ENCODE data around the gene EFNA2. TPM values are rescaled to one million over a fixed set of nuclear protein-coding genes. Genes with fewer than 3 reads are reported as not detected.
"Not testable (repeated sequence)": the region's sequence is repeated elsewhere in the genome, so short reads cannot be mapped to it uniquely, and the experiment has no call there.

EFNA2 gene
- total RNA-seq, 2 experiments from 2014 or later = not detected

- no peaks in the 10 kb centered on the region for H3K9me3 Mint-ChIP-seq
- no peaks in the 10 kb centered on the region for H3K36me3 Mint-ChIP-seq
- H3K27me3 Mint-ChIP-seq = peaks cover 11% of the 10 kb centered on the region
- DNase-seq = no peak
- H3K4me1 Mint-ChIP-seq = no peaks in the 10 kb centered on the region
- H3K27ac Mint-ChIP-seq = no peak overlapping the region
- H3K4me3 Mint-ChIP-seq = no peak overlapping the region
These were observed 17.0 kb downstream of the EFNA2 start for GRCh38 chr19:1302533-1303239.

GRCh38 chr19:1304197-1304924, 18.7 kb downstream of the EFNA2 start:
- Mint-ChIP-seq H3K9me3 (no peaks in the 10 kb centered on the region), H3K27ac (no peak overlapping the region), H3K4me1 (no peaks in the 10 kb centered on the region), H3K36me3 (no peaks in the 10 kb centered on the region), H3K27me3 (peaks cover 8% of the 10 kb centered on the region), H3K4me3 (no peak overlapping the region)
- DNase-seq = no peak

GRCh38 chr19:1305354-1305753, 19.7 kb downstream of the EFNA2 start:
- DNase-seq, H3K9me3 Mint-ChIP-seq, H3K36me3 Mint-ChIP-seq, H3K27me3 Mint-ChIP-seq, H3K4me3 Mint-ChIP-seq, H3K27ac Mint-ChIP-seq, H3K4me1 Mint-ChIP-seq: not testable (repeated sequence)

- Mint-ChIP-seq H3K4me1 (no peaks in the 10 kb centered on the region), H3K4me3 (no peak overlapping the region), H3K27ac (no peak overlapping the region), H3K9me3 (no peaks in the 10 kb centered on the region), H3K27me3 (peaks cover 3% of the 10 kb centered on the region), H3K36me3 (no peaks in the 10 kb centered on the region)
- no peak for DNase-seq
These were observed 21.6 kb downstream of the EFNA2 start for GRCh38 chr19:1307320-1307719.

- H3K9me3 Mint-ChIP-seq = no peaks in the 10 kb centered on the region
- DNase-seq = no peak
- H3K27ac Mint-ChIP-seq = no peak overlapping the region
- no peak overlapping the region for H3K4me3 Mint-ChIP-seq
- no peaks in the 10 kb centered on the region for H3K4me1 Mint-ChIP-seq
- no peaks in the 10 kb centered on the region for H3K36me3 Mint-ChIP-seq
- H3K27me3 Mint-ChIP-seq = peaks cover 3% of the 10 kb centered on the region
These were observed 22.2 kb downstream of the EFNA2 start for GRCh38 chr19:1307755-1308303.

GRCh38 chr19:1308718-1309117, 23.0 kb downstream of the EFNA2 start:
- Mint-ChIP-seq H3K9me3 (no peaks in the 10 kb centered on the region), H3K4me3 (no peak overlapping the region), H3K36me3 (no peaks in the 10 kb centered on the region), H3K27me3 (peaks cover 6% of the 10 kb centered on the region), H3K27ac (no peak overlapping the region), H3K4me1 (no peaks in the 10 kb centered on the region)
- no peak for DNase-seq

GRCh38 chr19:1309977-1310852, 24.5 kb downstream of the EFNA2 start:
- Mint-ChIP-seq H3K4me3 (no peak overlapping the region), H3K27me3 (peaks cover 14% of the 10 kb centered on the region), H3K4me1 (no peaks in the 10 kb centered on the region), H3K9me3 (no peaks in the 10 kb centered on the region), H3K27ac (no peak overlapping the region), H3K36me3 (no peaks in the 10 kb centered on the region)
- no peak for DNase-seq

- H3K27ac Mint-ChIP-seq = no peak overlapping the region
- H3K9me3 Mint-ChIP-seq = no peaks in the 10 kb centered on the region
- H3K4me3 Mint-ChIP-seq = no peak overlapping the region
- H3K36me3 Mint-ChIP-seq = no peaks in the 10 kb centered on the region
- no peak for DNase-seq
- peaks cover 17% of the 10 kb centered on the region for H3K27me3 Mint-ChIP-seq
- no peaks in the 10 kb centered on the region for H3K4me1 Mint-ChIP-seq
These were observed 25.1 kb downstream of the EFNA2 start for GRCh38 chr19:1310853-1311180.

- H3K4me1 Mint-ChIP-seq = no peaks in the 10 kb centered on the region
- no peaks in the 10 kb centered on the region for H3K36me3 Mint-ChIP-seq
- DNase-seq = no peak
- no peaks in the 10 kb centered on the region for H3K9me3 Mint-ChIP-seq
- H3K4me3 Mint-ChIP-seq = no peak overlapping the region
- H3K27ac Mint-ChIP-seq = no peak overlapping the region
- H3K27me3 Mint-ChIP-seq = peaks cover 24% of the 10 kb centered on the region
These were observed 25.9 kb downstream of the EFNA2 start for GRCh38 chr19:1311543-1312091.

GRCh38 chr19:1312767-1313694, 27.4 kb downstream of the EFNA2 start:
- H3K9me3 Mint-ChIP-seq = no peaks in the 10 kb centered on the region
- no peak overlapping the region for H3K4me3 Mint-ChIP-seq
- peaks cover 35% of the 10 kb centered on the region for H3K27me3 Mint-ChIP-seq
- DNase-seq = no peak
- no peaks in the 10 kb centered on the region for H3K4me1 Mint-ChIP-seq
- H3K36me3 Mint-ChIP-seq = no peaks in the 10 kb centered on the region
- no peak overlapping the region for H3K27ac Mint-ChIP-seq

- H3K27me3 Mint-ChIP-seq = peaks cover 41% of the 10 kb centered on the region
- no peak overlapping the region for H3K27ac Mint-ChIP-seq
- H3K4me1 Mint-ChIP-seq = no peaks in the 10 kb centered on the region
- no peaks in the 10 kb centered on the region for H3K36me3 Mint-ChIP-seq
- no peak overlapping the region for H3K4me3 Mint-ChIP-seq
- H3K9me3 Mint-ChIP-seq = no peaks in the 10 kb centered on the region
- no peak for DNase-seq
These were observed 28.3 kb downstream of the EFNA2 start for GRCh38 chr19:1313695-1314613.

GRCh38 chr19:1315470-1316166, 29.9 kb downstream of the EFNA2 start:
- Mint-ChIP-seq H3K4me3 (no peak overlapping the region), H3K27me3 (peaks cover 53% of the 10 kb centered on the region), H3K36me3 (no peaks in the 10 kb centered on the region), H3K9me3 (no peaks in the 10 kb centered on the region), H3K27ac (no peak overlapping the region), H3K4me1 (no peaks in the 10 kb centered on the region)
- DNase-seq = peak; percentile 51

- Mint-ChIP-seq H3K9me3 (no peaks in the 10 kb centered on the region), H3K27ac (no peak overlapping the region), H3K4me3 (no peak overlapping the region), H3K4me1 (no peaks in the 10 kb centered on the region), H3K27me3 (peaks cover 59% of the 10 kb centered on the region), H3K36me3 (no peaks in the 10 kb centered on the region)
- no peak for DNase-seq
These were observed 30.8 kb downstream of the EFNA2 start for GRCh38 chr19:1316466-1316865.
